ENCODE data around the gene GSE1. TPM values are rescaled to one million over a fixed set of nuclear protein-coding genes. Genes with fewer than 3 reads are reported as not detected.

GSE1 gene
- polyA plus RNA-seq, 1 donor (not counting 4 experiments of a cell fraction or from before 2014, with no cell fraction given), result 5.0 TPM

- H3K27me3 ChIP-seq (ENCODE audit: control insufficient read depth, extremely low read depth, insufficient read depth, low read length), result no peaks in the 10 kb centered on the region
- TF ChIP-seq EZH2 (IDR thresholded peaks at IDR 0.05; ENCODE audit: low read length) (no peak), CTCF (optimal IDR thresholded peaks at IDR 0.05 in 1 of 3, IDR thresholded peaks at IDR 0.05 in 1 of 3, conservative IDR thresholded peaks at IDR 0.05 in 1 of 3; ENCODE audit: extremely low read depth in 1 of 3, insufficient read depth in 2 of 3, low read length in 3 of 3) (peak; percentile 55 to 65 (median 63))
- no peak overlapping the region for H2AFZ ChIP-seq (ENCODE audit: control insufficient read depth, low read length)
- peak overlapping the region; percentile 13 for H3K9ac ChIP-seq (ENCODE audit: control insufficient read depth, extremely low read depth, insufficient read depth, low read length)
- dilution Hi-C loops (cut with MboI; ENCODE audit: extremely low pct_ligation_motif_present, low sequenced_read_pairs), result no loop called here
- H3K9me1 ChIP-seq (ENCODE audit: control insufficient read depth, extremely low read depth, insufficient read depth, low read length), result peaks cover 7% of the 10 kb centered on the region
- peak overlapping the region; percentile 87 for H3K27ac ChIP-seq (ENCODE audit: control insufficient read depth, insufficient read depth, low read length)
- H3K4me3 ChIP-seq (ENCODE audit: control insufficient read depth in 2 of 3, extremely low read depth in 1 of 3, insufficient read depth in 2 of 3, low read depth in 1 of 3, low read length in 3 of 3), result peak overlapping the region in 1 of 3 experiments; percentile 4
- DNase-seq (ENCODE audit: low read depth, low spot score) (no peak), FAIRE-seq (no peak)
- H3K4me2 ChIP-seq (ENCODE audit: control insufficient read depth, extremely low read depth, insufficient read depth, low read depth, low read length), result peak overlapping the region; percentile 37
- H3K9me3 ChIP-seq (ENCODE audit: control insufficient read depth, low read depth, low read length), result no peaks in the 10 kb centered on the region
- H3K79me2 ChIP-seq (ENCODE audit: control insufficient read depth, insufficient read depth, low read length), result peaks cover 37% of the 10 kb centered on the region
- peaks cover 6 to 38% of the 10 kb centered on the region in 2 experiments for H3K36me3 ChIP-seq (ENCODE audit: control insufficient read depth in 2 of 2, extremely low read depth in 1 of 2, insufficient read depth in 2 of 2, low read length in 2 of 2)
- H3K4me1 ChIP-seq (ENCODE audit: control insufficient read depth, extremely low read depth, insufficient read depth, low read length), result peaks cover 75% of the 10 kb centered on the region
- H4K20me1 ChIP-seq (ENCODE audit: control insufficient read depth, extremely low read depth, insufficient read depth, low read length), result peaks cover 36% of the 10 kb centered on the region
Observed at GRCh38 chr16:85717393-85718152, 104.5 kb downstream of the GSE1 start.

- no peak overlapping the region for H3K9ac ChIP-seq (ENCODE audit: control insufficient read depth, extremely low read depth, insufficient read depth, low read length)
- no peak overlapping the region for H3K4me3 ChIP-seq (ENCODE audit: control insufficient read depth in 2 of 3, extremely low read depth in 1 of 3, insufficient read depth in 2 of 3, low read depth in 1 of 3, low read length in 3 of 3)
- peaks cover 7% of the 10 kb centered on the region for H3K9me1 ChIP-seq (ENCODE audit: control insufficient read depth, extremely low read depth, insufficient read depth, low read length)
- H3K4me1 ChIP-seq (ENCODE audit: control insufficient read depth, extremely low read depth, insufficient read depth, low read length), result peaks cover 77% of the 10 kb centered on the region
- DNase-seq (ENCODE audit: low read depth, low spot score) (no peak), FAIRE-seq (no peak)
- H2AFZ ChIP-seq (ENCODE audit: control insufficient read depth, low read length), result no peak overlapping the region
- H3K9me3 ChIP-seq (ENCODE audit: control insufficient read depth, low read depth, low read length), result no peaks in the 10 kb centered on the region
- H3K27ac ChIP-seq (ENCODE audit: control insufficient read depth, insufficient read depth, low read length), result no peak overlapping the region
- H3K36me3 ChIP-seq (ENCODE audit: control insufficient read depth in 2 of 2, extremely low read depth in 1 of 2, insufficient read depth in 2 of 2, low read length in 2 of 2), result peaks cover 4 to 38% of the 10 kb centered on the region in 2 experiments
- H3K27me3 ChIP-seq (ENCODE audit: control insufficient read depth, extremely low read depth, insufficient read depth, low read length), result no peaks in the 10 kb centered on the region
- H3K4me2 ChIP-seq (ENCODE audit: control insufficient read depth, extremely low read depth, insufficient read depth, low read depth, low read length), result no peak overlapping the region
- peaks cover 35% of the 10 kb centered on the region for H3K79me2 ChIP-seq (ENCODE audit: control insufficient read depth, insufficient read depth, low read length)
- TF ChIP-seq CTCF (optimal IDR thresholded peaks at IDR 0.05 in 1 of 3, IDR thresholded peaks at IDR 0.05 in 1 of 3, conservative IDR thresholded peaks at IDR 0.05 in 1 of 3; ENCODE audit: extremely low read depth in 1 of 3, insufficient read depth in 2 of 3, low read length in 3 of 3), result no peak
- TF ChIP-seq EZH2 (IDR thresholded peaks at IDR 0.05; ENCODE audit: low read length), result no peak
- peaks cover 39% of the 10 kb centered on the region for H4K20me1 ChIP-seq (ENCODE audit: control insufficient read depth, extremely low read depth, insufficient read depth, low read length)
- dilution Hi-C loops (cut with MboI; ENCODE audit: extremely low pct_ligation_motif_present, low sequenced_read_pairs), result no loop called here
Observed at GRCh38 chr16:85718153-85718477, 105.0 kb downstream of the GSE1 start.

Data from keratinocyte (primary cell).